GM21786 (cell line): ENCODE data around the gene HRC.
"Not testable (repeated sequence)": the region's sequence is repeated elsewhere in the genome, so short reads cannot be mapped to it uniquely, and the experiment has no call there.

Experiments used
- ATAC-seq: cut with Tn5 transposase; IDR thresholded peaks from one replicate; pipeline ENCODE4 v1.9.1; 2021; ENCODE audit not compliant: unreplicated experiment

HRC gene

DNA sequence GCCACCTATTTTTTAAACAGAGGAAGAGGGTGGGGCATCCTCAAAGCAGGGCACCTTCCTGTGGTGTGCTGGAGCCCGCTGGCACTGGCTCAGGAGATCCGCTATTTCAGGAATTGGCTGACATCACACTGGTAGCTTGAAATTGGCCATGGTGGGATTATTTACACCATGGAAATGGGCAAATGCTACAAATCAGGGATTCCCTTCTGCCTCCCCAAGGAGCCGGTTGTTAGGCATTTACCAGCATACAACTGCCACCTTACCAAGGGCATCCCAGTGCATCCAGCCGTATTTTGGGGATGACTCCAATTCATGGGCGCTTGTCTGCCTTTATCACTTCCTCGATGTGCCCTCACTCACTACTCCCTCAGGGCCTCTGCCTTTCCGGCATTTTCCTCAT is 14.2 kb downstream of the HRC start:
- no peak for ATAC-seq

DNA sequence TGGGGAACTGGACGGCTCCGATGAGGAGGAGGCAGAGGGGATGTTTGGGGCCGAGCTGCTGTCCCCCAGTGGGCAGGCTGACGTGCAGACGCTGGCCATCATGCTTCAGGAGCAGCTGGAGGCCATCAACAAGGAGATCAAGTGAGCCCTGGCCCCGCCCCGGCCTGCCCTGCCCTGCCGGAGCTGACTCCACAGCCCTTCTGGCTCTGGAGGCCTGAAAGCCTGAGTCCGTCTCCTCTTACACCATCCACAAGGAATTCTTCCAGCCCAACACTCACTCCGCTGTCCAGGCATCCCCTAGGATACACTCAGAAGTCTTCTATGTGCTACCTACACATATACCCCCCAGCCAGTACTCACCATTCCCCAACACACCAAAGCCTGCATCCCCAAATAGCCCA is 18.4 kb downstream of the HRC start:
- no peak for ATAC-seq

DNA sequence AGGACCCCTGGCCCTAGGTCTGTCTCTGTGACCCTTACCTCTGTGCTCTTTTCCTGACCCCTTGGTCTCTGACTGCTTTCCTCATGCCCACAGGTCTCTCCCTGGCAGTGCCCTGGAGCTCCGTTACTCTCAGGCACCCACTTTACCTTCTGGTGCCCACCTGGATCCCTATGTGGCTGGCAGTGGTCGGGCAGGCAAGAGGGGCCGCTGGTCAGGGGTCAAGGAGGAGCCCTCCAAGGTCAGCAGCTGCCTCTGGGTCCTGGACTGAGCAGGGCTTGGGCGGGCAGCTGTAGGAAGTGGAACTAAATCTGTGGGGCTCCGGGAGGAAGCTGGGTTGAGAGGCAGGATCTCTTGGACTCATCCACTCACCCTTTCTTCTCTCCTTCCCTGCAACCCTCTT is 19.5 kb downstream of the HRC start:
- ATAC-seq: no peak

DNA sequence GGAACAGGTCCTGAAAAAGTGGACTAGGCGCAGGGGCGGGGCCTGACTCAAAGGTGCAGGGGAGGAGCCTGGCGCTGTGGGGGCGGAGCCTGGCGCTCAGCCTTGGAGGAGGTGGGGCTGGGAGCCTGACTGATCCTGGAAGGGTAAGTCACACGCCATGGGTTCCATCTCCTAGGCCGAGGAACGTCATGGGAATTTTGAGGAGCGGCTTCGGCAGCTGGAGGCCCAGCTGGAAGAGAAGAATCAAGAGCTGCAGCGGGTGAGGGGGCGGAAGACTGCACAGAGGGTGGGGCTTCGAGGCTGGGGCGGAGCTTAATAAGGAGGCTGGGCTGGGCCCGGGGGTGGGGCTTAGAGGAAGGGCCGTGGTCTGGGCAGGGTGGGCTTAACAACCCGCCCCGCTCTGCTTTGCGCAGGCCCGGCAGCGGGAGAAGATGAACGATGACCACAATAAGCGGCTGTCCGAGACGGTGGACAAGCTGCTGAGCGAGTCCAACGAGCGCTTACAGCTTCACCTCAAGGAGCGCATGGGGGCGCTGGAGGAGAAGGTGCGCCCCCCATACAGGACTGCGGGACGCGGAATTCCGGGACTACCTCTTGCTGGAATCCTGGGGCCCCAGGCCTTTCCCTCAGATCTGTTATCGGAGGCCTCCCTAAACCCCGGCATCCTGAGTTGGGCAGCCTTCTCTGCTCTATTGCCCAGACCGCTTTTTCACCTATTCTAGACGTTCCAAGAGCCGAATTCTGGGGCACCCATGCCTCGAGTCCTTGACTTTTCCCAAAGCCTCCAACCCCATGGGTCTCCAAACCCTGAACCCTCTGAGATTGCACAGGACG is 21.4 kb downstream of the HRC start:
- ATAC-seq: no peak

DNA sequence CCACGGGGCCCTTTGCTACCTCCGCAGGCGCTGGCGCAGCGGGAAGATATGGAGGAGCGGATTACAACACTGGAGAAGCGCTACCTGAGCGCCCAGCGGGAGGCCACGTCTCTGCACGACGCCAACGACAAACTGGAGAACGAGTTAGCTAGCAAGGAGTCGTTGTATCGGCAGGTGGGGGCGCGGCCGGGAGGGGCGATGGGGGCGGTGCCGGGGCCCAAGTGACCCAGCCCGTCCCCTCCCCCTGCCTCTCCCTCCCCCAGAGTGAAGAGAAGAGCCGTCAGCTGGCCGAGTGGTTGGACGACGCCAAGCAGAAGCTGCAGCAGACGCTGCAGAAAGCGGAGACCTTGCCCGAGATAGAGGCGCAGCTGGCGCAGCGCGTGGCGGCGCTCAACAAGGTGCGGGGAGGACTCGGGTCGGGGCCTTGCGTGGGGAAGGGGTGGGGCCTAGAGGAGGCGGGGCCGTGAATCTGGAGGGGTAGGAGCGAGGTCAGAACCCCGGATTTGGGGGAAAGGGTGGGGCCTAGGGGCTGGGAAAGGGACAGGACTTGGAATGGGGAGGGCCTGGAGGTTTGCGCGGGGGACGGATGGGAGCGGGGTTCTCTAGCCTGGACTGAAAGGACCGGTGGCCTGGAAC is 22.1 kb downstream of the HRC start:
- ATAC-seq: no peak

DNA sequence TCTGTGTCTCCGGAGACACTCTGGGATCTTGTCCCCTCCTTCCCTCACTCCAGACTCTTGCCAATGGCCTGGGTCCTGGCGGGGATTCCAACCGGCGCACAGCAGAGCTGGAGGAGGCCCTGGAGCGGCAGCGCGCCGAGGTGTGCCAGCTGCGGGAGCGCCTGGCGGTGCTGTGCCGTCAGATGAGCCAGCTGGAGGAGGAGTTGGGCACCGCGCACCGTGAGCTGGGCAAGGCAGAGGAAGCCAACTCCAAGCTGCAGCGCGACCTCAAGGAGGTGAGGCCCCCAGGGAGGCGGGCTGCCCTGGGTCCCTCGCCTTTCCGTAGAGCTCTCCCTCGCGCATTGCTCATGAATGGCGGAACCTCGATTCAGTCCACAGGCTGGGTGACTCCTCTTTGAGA is 24.9 kb downstream of the HRC start:
- ATAC-seq: no peak

DNA sequence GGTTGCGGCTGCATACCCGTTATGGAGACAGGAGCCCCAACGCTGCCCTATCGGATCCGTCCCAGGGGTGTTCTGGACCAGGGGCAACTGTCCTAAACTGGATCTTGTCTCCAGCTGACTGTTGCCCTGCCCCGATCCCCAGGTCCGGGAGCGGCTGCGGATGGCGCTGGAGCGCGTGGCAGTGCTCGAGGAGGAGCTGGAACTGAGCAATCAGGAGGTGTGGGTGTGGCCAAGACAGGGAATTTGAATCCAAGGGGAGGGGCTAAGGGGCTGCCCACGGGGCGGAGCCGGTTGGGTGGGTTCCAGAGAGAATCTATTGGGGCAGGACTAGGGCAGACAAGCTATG is 26.0 kb downstream of the HRC start:
- ATAC-seq: no peak

DNA sequence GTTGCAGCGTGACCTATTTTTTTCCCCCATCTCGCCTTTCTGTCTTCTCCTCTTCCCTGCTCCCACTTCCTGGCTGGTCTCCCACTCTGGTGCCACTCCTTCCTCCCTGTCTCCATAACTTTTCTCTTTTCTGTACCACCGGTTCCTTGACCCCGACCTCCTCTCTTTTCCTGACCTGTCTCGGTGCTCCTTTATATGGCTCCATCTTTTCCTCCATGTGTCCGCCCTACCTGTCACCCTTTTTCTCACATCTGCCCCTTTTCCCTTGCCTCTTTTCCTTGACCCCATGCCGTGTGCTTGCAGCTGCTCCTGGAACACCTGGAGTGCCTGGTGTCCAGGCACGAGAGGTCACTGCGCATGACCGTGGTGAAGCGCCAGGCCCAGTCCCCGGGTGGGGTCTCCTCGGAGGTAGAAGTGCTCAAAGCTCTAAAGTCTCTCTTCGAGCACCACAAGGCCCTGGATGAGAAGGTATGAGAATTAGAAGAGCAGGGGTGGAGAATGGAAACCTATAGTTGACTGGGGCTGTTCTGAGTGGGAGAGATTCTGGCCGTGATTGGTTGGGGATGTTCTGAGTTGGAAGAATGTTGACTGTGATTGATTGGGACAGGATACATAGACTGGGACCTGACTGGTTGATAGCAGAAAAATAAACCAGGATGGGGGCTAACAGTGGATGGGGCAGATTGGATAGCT is 26.5 kb downstream of the HRC start:
- ATAC-seq: no peak

DNA sequence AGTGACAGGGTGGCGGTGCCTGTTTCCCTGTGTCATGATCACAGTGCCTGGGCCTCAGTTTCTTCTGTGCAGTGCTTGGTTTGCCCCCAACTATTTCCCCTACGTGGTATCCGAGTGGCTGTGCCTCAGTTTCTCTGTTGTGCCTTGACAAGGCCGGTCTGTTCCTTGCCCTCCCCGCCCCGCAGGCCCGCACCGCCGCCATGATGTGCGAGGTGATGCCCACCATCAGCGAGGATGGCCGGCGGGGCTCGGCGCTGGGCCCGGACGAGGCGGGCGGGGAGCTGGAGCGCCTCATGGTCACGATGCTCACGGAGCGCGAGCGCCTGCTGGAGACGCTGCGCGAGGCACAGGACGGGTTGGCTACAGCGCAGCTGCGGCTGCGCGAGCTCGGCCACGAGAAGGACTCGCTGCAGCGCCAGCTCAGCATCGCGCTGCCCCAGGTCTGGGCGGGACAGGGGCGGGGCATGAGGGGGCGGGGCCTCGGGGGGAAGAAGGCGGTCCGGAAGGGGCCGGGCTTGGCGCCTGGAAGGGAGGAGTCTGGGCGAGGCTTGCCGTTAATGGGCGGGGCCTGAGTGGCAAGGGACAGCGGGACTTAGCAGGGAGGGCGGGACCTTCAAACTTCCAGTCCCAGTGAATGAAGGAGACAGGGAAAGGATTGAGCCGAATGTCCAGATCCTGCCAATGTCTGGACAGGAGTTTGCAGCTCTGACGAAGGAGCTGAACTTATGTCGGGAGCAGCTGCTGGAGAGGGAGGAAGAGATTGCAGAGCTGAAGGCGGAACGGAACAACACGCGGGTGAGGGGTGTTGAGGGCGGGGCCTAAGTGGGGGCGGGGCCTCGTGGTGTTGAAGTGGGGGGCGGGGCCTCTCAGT is 27.3 kb downstream of the HRC start:
- peak; percentile 78 for ATAC-seq

DNA sequence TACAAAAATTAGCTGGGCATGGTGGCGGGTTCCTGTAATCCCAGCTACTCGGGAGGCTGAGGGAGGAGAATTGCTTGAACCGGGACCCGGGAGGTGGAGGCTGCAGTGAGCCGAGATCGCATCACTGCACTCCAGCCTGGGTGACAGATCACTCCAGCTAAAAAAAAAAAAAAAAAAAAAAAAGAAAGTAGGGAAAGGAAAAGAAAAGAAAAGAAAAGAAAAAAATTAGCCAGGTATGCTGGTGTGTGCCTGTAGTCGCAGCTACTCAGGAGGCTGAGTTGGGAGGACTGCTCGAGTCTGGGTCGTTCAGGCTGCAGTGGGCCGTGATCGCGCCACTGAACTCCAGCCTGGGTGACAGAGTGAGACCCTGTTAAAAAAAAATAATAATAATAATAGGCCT is 28.0 kb downstream of the HRC start:
- not testable (repeated sequence) for ATAC-seq

DNA sequence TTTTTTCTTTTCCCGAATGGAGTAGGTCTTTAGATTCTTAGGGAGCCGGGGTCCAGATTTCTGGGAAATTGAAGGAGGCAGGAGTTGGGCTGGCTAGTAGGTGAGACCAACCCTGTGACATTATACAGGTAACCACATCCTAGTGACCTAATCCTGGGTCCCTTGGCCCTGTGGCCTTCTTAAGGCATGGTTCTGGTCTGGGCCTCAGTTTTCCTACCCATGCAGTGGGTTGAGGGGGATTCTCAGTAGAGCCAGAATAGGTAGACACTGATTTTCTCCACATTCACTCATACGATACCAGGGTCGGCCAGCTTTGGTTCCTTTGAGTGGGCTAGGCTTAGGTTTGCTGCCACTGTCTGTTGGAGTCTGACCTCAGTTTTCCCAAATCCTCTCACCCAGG is 28.6 kb downstream of the HRC start:
- ATAC-seq: no peak

DNA sequence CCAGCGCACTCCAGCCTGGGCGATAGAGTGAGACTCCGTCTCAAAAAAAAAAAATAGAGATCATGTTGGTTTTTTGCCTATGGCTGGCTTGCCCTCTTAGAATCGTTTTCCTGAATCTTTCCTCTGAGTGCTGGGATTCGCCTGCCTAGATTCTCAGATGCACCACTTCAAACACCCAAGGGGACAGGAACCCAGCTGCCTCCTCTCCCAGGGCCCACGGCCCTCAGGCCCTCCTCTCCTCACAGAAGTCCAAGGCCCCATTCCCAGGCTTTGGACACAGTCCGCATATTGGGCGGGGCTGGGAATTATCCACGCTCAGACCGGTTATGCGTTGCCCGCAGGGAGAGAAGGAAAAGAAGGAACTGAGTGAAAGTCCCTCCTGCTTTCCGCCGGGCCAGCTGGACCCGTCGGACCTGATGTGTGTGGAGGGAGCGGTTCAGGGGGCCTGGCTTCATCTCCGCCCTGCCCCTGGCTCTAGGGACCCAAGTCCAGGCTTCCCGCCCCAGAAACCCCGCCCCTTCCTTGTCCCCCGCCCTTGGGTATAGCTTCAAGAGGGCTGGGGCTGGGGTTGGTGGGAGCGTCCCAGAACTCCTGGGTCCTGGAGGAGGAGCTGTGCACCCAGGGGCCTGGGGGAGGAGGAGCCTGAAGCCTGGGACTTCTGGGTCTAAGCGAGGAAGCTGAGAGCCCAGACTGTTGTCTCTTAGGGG is 30.0 kb downstream of the HRC start:
- no peak for ATAC-seq

DNA sequence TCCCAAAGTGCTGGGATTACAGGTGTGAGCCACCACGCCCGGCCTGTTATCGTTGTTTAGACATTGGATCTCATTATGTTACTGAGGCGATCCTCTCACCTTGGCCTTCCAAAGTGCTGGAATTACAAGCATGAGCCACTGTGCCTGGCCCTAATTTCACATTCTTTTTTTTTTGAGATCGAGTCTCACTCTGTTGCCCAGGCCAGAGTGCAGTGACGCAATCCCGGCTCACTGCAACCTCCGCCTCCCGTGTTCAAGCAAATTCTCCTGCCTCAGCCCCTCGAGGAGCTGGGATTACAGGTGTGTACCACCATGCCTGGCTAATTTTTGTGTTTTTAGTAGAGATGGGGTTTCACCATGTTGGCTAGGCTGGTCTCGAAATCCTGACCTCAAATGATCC is 31.9 kb downstream of the HRC start:
- not testable (repeated sequence) for ATAC-seq

DNA sequence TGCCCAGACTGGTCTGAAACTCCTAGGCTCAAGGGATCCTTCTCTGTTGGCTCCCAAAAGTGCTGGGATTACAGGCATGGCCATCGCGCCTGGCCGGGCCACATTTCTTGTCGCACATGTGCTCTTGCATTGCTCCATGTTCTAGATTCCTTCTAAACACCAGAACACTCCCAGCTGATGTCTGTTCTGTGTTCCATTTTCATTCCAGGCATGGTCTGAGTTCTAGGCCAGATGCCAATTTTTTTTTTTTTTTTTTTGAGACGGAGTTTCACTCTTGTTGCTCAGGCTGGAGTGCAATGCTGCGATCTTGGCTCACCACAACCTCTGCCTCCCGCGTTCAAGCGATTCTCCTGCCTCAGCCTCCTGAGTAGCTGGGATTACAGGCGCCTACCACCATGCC is 33.4 kb downstream of the HRC start:
- not testable (repeated sequence) for ATAC-seq

DNA sequence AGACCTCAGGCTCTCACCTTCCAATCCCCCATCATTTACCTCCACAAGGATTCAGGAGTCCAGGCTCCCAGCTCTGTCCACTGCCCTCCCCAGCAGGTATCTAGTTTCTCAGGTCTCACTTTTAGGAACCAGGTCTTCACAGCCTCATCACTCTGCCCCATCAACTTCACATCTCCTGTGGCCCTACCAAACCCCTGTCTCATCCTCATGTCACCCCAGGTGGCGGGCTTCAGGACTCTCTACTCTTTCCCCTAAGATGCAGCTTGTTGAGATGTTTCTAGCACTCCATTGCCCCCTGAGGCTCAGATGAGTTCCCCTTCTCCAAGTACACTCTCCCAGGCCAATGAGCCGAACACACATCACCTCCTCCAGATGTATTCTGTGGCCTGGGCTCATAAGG is 34.3 kb downstream of the HRC start:
- ATAC-seq: no peak

DNA sequence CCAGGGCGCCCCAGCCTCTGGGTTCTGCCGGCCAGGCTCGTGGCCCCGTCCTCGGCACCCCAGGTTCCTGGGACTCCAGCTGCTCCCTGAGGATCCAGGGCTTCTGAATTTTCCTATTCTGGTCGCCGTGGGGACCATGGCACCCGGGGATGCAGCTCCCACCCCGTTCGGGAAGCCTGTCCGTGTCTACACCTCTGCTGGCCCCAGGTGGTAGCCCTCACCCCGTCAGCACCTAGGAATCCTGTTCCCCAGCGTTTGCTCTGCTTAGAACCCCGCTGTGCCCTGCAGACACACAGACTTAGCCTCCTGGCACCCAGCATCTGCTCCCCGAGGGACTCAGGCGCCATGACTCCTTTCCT is 34.9 kb downstream of the HRC start:
- ATAC-seq: no peak

DNA sequence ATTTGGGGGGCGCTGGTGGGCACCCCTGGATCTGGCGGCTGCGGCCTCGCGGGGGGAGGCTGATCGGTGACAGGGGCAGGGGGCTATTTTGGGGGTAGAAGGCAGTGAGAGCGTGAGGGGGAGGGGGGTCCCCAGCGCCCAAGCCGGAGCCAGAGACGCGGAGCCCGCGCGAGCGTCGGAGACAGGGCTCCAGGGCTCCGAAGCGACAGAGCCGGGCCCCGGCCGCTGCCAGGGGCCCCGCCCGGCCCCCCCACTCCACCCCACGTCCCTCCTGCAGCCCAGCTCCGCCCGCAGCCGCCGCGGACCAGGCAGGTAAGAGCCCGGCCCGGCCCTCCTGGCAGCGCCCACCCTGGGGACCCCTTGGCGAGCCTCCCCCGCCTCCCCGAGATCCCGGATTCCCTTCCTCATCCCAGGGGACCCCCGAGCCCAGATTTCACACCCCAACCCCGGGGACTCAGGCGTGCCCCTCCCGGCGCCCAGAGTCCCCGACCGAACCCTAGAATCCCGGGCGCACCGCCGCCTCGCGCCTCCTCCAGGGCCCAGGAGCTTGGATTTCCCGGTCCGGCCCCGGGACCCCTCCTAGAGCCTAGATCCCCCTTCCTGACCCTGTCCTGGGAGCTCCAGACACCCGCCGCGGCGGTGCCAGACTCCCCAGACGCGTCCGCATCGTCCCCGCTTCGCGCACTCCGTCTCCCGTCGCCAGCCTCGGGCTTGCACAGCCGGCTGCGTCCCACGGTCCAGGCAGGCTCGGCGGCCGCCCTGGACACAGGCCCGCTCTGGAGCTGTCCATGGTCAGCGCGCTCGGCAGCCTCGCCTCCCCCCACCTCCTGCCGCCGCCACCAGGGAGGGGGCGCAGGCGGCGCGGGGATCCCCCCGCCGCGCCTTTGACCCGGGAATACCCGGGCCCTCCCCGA is 35.5 kb downstream of the HRC start, which contains the start of gene PPFIA3:
Gene PPFIA3 (plus strand): TSS at position 134 of the 914 bp plus-strand sequence. CDS start 8,330 bp downstream, outside the sequence.
- no peak for ATAC-seq

DNA sequence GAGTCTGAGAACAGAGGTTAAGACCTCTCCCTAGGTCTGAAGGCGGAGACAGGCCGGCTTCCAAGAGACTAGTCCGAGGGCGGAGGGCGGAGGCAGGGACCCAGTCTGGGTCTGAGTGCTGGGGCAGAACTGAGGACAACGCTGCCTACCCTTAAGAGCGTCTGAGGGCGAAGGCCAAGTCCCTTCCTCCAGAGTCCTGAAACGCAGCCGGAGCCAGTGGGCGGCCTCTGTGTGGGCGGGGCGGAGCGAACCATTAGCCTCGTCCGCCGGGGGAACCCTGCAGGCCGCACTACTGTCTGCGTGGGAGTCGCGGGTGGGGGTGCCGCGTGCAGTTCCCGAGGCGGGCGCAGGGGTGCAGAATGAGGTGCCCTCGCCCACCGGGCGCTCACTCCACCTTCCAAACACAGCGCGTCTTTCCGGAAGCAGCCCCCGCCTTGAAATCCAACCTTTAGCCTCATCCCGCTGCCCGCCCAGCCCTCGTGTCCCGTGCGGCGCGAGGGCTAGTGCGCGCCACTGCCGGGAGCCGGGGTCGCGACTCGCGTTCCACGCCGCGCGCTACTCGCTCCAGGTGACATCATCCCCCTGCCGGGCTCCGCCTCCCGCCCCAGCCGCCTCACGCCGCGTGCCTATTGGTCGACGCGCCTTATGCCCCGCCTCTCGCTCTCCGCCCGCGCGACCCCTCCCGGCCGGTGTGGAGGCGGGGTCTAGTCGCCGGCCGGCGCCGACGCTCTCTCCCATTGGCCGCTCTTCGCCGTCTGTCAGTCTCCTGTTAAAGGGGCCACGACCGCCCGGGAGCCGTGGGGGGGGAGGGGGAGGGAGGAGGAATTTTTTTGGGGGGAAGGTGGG is 36.4 kb downstream of the HRC start, which contains the start of gene C19orf73:
Gene C19orf73 (minus strand): TSS at position 579 of the 846 bp plus-strand sequence. CDS start 121 bp downstream, at position 458.
- peak; percentile 77 for ATAC-seq
